GM12892 (cell line): ENCODE results near the gene OR2V1.
"Not testable (repeated sequence)": the region's sequence is repeated elsewhere in the genome, so short reads cannot be mapped to it uniquely, and the experiment has no call there.

Experiments used
- POLR2A ChIP-seq: IDR thresholded peaks from 2 replicates; pipeline ENCODE4 v1.6.1; 2011; ENCODE audit warnings: low read depth, low read length, control low read depth
- POLR2AphosphoS5 ChIP-seq: IDR thresholded peaks from 2 replicates; pipeline ENCODE4 v1.6.1; 2011; ENCODE audit warnings: low read depth, low read length, control low read depth
- TAF1 ChIP-seq: IDR thresholded peaks from 2 replicates; pipeline ENCODE4 v1.6.1; 2011; ENCODE audit warnings: low read depth, mild to moderate bottlenecking, control low read depth, low read length, borderline replicate concordance

DNA sequence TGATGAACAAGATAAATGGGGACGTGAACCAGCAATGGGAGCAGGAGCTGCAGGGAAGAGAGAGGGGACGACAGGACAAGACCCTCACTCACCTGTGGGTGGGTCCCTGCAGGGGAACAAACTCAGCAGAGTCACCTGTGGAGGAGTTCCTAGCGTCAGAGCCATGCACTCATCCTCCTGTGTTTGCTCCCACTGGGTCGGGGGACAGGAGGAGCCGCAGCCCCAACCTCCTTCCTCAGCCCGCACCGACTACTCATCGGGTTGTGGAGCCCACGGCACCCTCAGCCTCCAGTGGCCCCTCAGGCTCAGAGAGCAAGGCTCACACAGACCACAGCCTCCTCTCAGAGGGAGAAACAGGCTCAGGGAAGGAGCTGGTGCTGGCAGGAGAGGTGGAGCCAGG lies 888 bp downstream of the OR2V1 start:
- TF ChIP-seq POLR2AphosphoS5, POLR2A, TAF1: not testable (repeated sequence)
